ENCODE data around the gene KCTD10.

- no peak for TF ChIP-seq EP300 (IDR thresholded peaks at IDR 0.05; ENCODE audit: borderline replicate concordance in 1 of 2, low read depth in 1 of 2, low read length in 1 of 2)
- TF ChIP-seq POLR2AphosphoS5 (IDR thresholded peaks at IDR 0.05; ENCODE audit: low read depth, low read length), result no peak
- TF ChIP-seq RFX5 (IDR thresholded peaks at IDR 0.05; ENCODE audit: low read length), result no peak
- TF ChIP-seq RAD21 (IDR thresholded peaks at IDR 0.05; ENCODE audit: low read length), result no peak
- TF ChIP-seq CTCF (IDR thresholded peaks at IDR 0.05), result no peak
- no peak for TF ChIP-seq SIN3A (IDR thresholded peaks at IDR 0.05; ENCODE audit: borderline replicate concordance, low read depth, low read length)
- TF ChIP-seq NFIC (IDR thresholded peaks at IDR 0.05; ENCODE audit: borderline replicate concordance), result no peak
These were observed 16.0 kb upstream of the KCTD10 start for GRCh38 chr12:109493090-109493489.
